Measurements from ENCODE around the gene SIK2.

DNA sequence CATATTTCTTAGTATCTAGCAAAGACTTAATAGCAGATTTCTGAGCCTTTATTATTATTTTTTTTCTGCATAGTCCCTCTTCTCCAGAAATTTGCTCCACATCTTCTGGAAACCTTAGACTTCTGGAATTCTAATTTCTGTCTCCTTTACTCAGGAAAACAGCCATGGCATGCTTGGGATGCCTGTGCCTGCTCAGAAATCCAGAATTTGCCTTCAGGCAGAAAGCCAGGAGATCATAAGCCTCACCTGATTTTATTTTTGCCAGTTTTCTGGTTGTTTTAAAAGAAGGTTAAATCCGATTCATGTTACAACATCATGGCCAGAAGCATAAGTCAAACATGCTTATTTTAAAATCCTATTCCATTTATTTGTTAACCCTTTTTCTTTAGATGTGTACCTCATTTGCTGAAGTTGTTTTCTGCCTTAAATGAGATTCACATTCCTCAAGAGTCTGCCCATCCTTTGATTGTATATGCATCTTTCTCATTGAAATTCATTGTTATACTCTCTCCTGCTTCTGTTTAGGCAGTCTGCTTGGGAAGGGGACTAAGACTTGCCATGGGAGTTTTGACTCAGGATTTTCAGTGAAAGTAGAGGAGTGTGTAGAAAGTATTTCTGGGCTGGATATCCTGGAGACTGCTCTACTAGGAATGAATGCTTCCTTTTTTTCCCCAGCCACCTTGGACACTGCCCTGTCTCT lies 37.1 kb downstream of the SIK2 start:
- TF ChIP-seq, protein P1, sequence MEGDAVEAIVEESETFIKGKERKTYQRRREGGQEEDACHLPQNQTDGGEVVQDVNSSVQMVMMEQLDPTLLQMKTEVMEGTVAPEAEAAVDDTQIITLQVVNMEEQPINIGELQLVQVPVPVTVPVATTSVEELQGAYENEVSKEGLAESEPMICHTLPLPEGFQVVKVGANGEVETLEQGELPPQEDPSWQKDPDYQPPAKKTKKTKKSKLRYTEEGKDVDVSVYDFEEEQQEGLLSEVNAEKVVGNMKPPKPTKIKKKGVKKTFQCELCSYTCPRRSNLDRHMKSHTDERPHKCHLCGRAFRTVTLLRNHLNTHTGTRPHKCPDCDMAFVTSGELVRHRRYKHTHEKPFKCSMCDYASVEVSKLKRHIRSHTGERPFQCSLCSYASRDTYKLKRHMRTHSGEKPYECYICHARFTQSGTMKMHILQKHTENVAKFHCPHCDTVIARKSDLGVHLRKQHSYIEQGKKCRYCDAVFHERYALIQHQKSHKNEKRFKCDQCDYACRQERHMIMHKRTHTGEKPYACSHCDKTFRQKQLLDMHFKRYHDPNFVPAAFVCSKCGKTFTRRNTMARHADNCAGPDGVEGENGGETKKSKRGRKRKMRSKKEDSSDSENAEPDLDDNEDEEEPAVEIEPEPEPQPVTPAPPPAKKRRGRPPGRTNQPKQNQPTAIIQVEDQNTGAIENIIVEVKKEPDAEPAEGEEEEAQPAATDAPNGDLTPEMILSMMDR (IDR thresholded peaks at IDR 0.05) = no peak
- TF ChIP-seq POLR2A (IDR thresholded peaks at IDR 0.05) = no peak

Data from thyroid gland (tissue), 4 donors.